Measurements from ENCODE around the gene SCUBE2.
"Not testable (repeated sequence)": the region's sequence is repeated elsewhere in the genome, so short reads cannot be mapped to it uniquely, and the experiment has no call there.

The SCUBE2 gene

DNA sequence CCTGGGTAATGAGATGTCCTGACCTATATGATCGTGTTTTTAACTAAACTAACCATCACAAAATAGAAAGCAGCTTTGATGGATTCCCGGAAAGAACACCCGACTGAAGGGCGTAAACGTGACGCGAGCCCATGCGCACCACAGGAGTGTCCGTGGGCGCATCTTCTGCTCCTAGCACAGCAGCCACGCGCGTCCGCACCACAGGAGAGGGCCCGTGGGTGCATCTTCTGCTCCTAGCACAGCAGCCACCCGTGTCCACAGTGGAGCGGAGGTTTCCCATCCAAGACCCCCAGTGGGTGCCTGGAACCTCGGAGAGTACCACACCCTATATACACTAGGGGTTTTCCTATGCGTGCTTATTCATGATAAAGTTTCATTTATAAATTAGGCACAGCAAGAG lies 51.5 kb downstream of the SCUBE2 start:
- no peak for DNase-seq

DNA sequence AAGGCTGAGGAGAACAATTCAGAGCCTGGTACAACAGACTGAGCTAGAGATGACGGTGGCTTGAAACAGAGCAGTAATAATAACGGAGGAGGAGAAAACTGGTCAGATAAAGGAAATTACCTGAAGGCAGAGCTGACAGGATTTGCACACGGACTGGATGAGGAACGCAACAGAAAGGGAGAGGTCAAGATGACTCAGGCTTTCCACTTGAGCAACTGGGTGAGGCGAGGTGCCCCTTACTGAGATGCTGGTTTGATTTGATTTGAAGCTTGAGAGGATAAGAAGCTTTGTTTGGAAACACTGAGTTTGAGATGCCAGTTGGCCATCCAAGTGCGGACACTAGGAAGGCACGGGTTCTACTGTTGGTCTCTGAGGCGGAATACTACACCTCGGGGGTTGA lies 52.2 kb downstream of the SCUBE2 start:
- DNase-seq = no peak

DNA sequence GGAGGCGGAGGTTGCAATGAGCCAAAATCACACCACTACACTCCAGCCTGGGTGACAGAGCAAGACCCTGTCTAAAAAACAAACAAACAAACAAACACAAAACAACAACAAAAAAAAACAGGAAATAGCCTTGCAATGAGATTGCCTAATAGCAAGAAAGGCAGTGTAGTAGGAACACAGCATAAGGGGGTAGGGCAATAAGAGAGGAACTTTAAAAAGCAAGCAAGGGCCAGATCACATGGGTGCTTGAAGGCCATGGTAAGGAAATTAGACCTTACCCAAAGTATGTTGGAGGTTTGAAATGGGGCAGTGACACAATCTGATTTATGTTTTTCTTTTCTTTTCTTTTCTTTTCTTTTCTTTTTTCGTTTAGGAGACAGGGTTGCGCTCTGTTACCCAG lies 52.9 kb downstream of the SCUBE2 start:
- DNase-seq = no peak

DNA sequence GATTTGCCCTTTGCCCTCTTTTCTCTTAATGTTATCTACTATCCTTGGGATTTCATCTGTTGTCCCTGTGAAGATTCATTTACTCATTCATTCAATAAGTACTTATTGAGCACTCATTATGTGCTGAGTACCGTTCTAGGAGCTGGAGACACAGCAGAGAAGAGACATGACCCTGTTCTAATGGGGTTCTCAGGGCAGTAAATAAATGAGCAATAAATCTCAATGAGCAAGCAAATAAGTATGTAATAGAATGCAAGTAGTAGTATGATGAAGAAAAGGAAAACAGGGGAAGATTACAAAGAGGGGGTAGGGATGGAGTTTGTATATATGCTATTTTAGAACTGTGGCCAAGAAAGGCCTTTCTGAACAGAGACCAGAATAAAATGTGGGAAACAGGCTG lies 53.4 kb downstream of the SCUBE2 start:
- no peak for DNase-seq

- DNase-seq = no peak
Observed at GRCh38 chr11:9037046-9037780, 54.2 kb downstream of the SCUBE2 start.

- DNase-seq = no peak
Observed at GRCh38 chr11:9030601-9031000, 60.8 kb downstream of the SCUBE2 start.

DNA sequence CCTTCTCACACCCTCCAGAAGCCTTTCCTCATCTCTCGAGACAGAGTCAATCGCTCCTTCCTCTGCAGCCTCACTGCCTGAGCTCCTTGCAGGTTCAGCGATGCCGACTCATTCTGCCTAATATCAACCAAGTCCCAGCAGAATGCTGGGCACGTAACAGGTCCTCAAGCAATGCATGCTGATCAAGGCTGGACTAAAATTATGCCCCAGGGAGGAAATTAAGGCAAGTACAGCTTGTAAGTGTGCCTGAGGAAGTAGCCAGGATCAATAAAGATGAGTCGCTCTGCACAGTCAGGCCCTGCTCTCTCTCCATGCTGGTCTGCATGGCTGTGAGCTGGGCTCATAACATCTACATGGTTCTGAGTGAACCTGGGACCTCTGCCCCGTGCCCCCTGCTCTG lies 62.0 kb downstream of the SCUBE2 start:
- DNase-seq = no peak

DNA sequence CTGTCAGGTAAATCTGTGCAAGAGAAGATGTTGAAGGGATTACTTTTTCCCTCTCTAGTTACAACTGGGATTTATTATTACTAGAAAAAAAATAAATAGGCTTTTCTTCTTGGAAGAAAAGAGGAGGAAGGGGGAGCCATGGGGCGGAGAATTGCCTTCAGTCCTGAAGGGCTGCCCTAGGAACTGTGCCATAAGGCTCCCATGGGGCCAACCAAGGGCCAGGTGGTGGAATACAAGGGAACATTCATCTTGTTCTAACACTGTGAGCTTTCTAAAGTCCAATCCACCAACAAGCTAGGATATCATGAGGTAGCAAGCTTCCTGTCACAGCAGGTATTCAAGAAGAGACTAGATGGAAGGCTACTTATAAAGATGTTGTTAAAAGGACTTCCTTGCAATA lies 62.8 kb downstream of the SCUBE2 start:
- no peak for DNase-seq

DNA sequence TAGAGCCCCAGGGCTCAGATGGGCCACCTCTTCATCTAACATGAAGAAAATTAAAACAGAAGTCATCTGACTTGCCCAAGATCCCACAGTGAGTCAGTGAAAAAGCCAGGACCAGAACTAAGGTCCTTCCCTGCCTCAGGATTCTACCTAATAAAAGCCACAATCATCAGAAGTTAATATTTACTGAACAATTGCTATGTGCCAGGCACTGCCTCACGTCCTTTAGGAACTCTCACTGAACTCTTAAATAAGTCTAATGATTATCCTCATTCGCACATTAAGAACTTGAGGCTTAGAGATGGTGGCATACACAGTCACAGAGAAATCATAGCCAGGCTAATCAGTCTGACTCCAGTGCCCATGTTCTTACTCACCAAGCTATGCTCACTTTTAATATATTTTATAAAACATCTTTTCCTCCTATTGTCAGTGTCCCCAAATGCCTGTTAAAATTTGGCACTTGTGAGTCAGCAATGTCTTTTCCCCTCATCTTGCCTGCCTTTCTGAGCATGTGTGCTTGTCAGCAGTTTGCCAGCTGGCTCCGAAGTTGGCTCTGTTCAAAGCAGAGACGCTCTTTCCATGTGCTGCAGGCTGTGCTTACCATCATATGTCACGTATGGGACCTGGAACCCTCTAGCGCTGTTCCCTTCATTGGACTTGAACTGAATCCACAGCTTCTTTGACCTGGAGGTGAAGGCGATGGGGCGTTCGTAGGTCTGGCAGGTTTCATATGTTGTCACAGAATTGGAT lies 66.1 kb downstream of the SCUBE2 start:
- no peak for DNase-seq

DNA sequence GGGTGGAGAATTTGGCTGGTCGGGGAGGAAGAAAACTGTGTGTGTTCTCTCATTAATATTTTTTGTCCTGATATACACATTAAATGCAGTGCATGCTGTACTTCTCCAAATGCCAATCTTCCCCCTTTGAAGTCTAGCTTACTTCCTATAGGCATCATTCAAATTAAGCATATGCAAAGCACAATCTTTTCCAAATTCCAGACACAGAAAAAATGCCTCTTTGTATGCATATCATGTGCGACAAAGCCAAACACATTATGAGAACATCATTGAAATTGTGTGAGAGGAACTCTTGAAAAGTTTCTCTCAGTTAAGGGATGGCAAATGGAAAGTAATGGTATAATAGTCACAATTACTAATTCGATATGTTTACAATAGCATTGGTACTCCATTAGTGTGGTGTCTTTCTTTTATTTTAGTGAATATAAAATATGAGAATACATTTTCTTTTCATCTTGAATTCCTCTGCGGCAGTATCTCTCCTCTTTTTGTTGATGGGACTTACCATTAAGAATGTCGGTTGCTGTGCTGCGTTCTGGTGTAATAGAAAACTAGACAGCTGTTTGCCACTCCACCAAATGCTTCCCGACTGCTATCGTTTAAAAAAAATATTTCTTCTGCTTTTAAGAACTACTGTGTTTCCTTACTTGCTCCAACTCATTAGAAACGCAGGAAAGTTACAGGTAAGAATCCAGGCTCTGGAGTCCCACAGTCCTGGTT lies 68.3 kb downstream of the SCUBE2 start:
- no peak for DNase-seq

GRCh38 chr11:9020916-9021315 lies 70.5 kb downstream of the SCUBE2 start:
- no peak for DNase-seq

GRCh38 chr11:9019861-9020260 lies 71.5 kb downstream of the SCUBE2 start:
- DNase-seq = no peak

DNA sequence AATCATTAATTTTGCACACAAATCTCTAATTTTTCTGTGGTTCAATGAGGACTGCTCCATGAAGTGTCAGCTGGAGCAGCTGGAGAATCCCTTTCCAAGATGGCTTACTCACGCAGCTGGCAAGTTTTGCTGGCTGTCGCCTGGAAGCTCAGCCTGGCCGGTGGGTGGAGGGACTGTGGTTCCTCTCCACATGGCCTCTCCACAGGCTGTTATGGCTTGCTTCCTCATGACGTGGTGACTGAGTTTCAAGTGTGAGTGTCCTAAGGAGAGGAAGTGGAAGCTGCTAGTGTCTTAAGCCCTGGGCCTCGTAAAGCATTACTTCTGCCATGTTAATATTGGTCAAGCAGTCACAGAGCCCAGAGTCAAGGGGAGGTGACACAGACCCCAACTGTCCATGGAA lies 73.6 kb downstream of the SCUBE2 start:
- peak; percentile 37 for DNase-seq

DNA sequence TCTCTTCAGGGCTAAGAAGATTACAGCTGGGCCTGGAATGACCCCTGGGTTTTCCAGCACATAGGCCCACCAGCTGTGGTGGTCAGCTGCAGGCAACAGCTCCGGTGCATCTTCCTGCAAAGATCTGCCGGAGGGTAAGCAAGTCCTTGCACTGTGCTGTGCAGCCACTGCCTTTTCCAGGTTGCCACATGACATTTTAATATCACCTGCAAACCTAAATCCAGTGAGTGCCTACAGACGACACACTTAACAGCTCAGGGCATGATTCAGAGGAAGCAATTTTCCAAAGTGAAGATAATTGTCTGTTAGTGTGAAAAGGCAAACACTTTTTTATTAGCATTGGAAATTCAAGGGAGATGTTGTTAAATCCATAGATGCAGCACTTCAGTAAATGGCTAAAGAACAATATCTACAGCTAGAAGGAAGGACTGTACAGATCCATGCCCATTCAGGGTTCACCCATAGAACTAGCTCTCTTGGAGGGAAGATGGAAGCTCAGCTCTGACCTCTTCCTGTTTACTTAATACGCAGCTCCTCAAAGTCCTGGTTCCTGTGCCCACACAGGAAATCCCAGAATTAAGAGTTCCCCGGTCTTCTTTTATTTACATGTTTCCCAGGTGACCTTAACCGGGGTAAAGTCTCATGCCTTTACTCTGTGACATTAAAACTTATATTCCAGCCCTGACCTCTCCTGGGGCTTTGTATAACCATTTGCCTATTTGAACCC lies 74.3 kb downstream of the SCUBE2 start:
- peak; percentile 25 for DNase-seq

GRCh38 chr11:9015677-9016076 lies 75.7 kb downstream of the SCUBE2 start:
- DNase-seq = peak; percentile 68

DNA sequence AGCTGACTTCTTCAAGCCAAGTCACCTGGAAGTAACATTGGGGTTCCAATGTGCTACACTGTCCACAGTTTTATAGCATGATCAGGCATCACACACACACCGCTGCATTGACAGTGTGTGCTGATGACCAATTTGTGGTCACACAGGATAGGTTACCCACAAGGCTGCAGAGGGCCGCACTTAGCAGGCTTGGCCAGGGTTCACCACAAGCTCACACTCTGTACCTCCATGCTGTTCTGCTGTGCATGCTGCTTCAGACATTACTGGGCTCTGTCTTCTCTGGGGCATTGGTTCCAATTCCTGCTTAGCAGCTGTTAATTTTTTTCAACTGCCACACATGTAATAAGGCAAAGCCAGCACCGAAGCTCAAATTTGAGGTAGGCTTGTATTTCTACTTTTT lies 76.6 kb downstream of the SCUBE2 start:
- DNase-seq = no peak

GRCh38 chr11:9013373-9013772 lies 78.0 kb downstream of the SCUBE2 start:
- no peak for DNase-seq

DNA sequence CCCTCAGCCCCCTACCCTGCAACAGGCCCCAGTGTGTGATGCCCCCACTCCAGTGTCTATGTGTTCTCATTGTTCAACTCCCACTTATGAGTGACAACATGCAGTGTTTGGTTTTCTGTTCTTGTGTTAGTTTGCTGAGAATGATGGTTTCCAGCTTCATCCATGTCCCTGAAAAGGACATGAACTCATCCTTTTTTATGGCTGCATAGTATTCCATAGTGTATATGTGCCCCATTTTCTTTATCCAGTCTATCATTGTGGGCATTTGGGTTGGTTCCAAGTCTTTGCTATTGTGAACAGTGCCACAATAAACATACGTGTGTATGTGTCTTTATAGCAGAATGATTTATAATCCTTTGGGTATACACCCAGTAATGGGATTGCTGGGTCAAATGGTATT lies 81.9 kb downstream of the SCUBE2 start:
- not testable (repeated sequence) for DNase-seq

- no peak for DNase-seq
Observed at GRCh38 chr11:9008661-9009060, 82.7 kb downstream of the SCUBE2 start.

DNA sequence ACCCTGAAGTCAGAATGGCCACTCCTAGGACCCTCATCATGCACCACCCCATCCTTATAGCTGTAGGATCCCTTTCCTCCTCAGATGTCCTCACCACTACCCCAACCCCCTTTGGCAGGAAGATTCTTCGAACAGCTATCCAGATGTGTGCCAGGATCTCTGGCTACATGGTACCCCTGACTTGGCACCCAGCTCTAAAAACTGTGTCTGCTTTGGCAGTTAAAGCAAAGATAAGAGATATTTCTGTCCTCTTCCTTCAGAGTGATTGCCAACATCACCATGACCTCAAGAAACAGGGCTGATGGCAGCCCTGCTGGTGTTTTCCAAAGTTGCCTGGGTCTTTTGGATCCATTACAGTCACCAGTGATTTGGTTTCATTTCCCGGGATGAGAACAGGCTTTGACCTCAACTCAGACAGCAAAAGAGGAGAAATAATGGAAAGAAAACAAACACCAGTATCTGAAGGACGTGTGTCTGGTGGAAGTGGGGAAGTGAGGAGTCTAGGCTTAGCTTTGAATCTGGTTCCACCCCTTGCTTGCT lies 83.3 kb downstream of the SCUBE2 start:
- no peak for DNase-seq

DNA sequence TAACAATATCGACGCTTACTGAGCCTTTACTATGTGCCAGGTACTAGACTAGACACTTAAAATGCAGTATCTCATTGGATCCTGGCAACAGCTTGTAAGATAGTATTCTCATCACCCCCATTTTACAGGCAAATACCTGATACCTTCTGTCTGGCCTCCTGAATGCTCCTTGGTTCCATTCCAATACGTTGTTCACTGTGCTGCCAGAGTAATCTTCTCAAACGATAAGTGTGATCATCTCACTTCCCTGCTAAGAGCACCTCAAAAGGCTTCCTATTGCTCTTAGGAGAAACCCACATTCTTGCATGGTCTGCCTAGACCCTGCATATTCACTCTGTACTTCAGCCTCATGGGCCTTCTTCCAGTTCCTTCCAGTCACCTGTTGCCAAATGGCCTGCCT lies 86.3 kb downstream of the SCUBE2 start:
- DNase-seq = no peak

DNA sequence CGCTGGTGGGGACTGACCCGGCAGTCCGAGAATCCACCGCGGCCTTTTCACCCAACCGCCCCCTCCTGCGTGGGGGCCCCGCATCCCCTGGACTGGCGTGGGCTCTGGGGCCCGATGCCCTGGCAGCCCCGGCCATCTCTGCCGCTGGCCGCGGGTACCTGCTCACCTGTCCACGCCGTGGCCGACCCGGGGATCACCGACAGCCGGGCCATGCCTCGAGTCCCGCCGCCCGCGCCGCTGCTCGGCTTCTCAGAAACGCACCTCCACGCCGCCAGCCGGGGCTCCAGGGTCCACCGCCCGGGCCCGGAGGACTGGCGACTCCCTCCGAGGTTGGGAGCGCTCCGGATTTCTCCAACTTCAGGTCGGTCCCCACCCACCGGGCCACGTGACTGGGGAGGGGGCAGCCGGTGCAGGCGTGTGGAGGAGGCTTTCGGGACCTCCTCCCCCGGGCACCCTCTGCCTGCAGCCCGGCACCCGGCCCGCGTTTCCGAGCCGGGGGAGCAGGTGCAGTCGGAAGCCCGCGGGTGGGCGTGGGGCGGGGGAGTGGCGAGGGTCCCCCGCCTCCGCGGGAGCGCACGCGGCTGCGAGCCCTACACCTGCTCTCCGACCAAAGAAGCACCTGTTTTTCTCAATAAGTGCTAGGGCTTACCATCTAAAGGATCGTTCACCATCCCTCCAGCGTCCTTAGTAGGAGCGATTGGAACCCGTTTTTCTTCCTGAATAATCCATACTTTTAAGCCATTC lies 87.0 kb downstream of the SCUBE2 start:
- DNase-seq = no peak
